ENCODE data around the gene SOS1. TPM values are rescaled to one million over a fixed set of nuclear protein-coding genes. Genes with fewer than 3 reads are reported as not detected.
"Not testable (repeated sequence)": the region's sequence is repeated elsewhere in the genome, so short reads cannot be mapped to it uniquely, and the experiment has no call there.

Gene SOS1
- total RNA-seq, 2 donors from 2014 or later = 35.0 to 54.1 TPM

GRCh38 chr2:39139511-39140237 is 18.8 kb upstream of the SOS1 start:
- intact Hi-C loops (cut with DNase I) = no loop called here
- no peaks in the 10 kb centered on the region for H3K27me3 ChIP-seq (replicated peaks; ENCODE audit: insufficient read depth)
- WGBS = 36% methylated on average over 2 of the region's 2 CpGs
- DNase-seq (ENCODE audit: low spot score) = no peak
- no peaks in the 10 kb centered on the region for H3K4me1 ChIP-seq (replicated peaks)
- H3K9me3 ChIP-seq = no peaks in the 10 kb centered on the region
- no peaks in the 10 kb centered on the region for H3K36me3 ChIP-seq
- no peak overlapping the region for H3K4me3 ChIP-seq
- H3K27ac ChIP-seq = no peak overlapping the region
- no peak for TF ChIP-seq POLR2A (IDR thresholded peaks at IDR 0.05)
- TF ChIP-seq, protein P1, sequence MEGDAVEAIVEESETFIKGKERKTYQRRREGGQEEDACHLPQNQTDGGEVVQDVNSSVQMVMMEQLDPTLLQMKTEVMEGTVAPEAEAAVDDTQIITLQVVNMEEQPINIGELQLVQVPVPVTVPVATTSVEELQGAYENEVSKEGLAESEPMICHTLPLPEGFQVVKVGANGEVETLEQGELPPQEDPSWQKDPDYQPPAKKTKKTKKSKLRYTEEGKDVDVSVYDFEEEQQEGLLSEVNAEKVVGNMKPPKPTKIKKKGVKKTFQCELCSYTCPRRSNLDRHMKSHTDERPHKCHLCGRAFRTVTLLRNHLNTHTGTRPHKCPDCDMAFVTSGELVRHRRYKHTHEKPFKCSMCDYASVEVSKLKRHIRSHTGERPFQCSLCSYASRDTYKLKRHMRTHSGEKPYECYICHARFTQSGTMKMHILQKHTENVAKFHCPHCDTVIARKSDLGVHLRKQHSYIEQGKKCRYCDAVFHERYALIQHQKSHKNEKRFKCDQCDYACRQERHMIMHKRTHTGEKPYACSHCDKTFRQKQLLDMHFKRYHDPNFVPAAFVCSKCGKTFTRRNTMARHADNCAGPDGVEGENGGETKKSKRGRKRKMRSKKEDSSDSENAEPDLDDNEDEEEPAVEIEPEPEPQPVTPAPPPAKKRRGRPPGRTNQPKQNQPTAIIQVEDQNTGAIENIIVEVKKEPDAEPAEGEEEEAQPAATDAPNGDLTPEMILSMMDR (IDR thresholded peaks at IDR 0.05) = no peak

GRCh38 chr2:39138837-39139211 is 18.0 kb upstream of the SOS1 start:
- no peak for TF ChIP-seq POLR2AphosphoS5 (IDR thresholded peaks at IDR 0.05)
- TF ChIP-seq POLR2A (IDR thresholded peaks at IDR 0.05) = no peak
- TF ChIP-seq, protein P1 (IDR thresholded peaks at IDR 0.05) = no peak
- Histone ChIP-seq H3K27me3 (replicated peaks; ENCODE audit: insufficient read depth) (no peaks in the 10 kb centered on the region), H3K36me3 (no peaks in the 10 kb centered on the region), H3K4me1 (replicated peaks) (no peaks in the 10 kb centered on the region), H3K4me3 (no peak overlapping the region), H3K9me3 (no peaks in the 10 kb centered on the region), H3K27ac (no peak overlapping the region)
- 80% methylated on average over 8 of the region's 8 CpGs for WGBS
- intact Hi-C loops (cut with DNase I) = no loop called here
- DNase-seq (ENCODE audit: low spot score) = no peak

GRCh38 chr2:39138187-39138836 is 17.5 kb upstream of the SOS1 start:
- intact Hi-C loops (cut with DNase I); H3K27me3 ChIP-seq (replicated peaks; ENCODE audit: insufficient read depth); H3K4me3 ChIP-seq; H3K4me1 ChIP-seq (replicated peaks); H3K27ac ChIP-seq; DNase-seq (ENCODE audit: low spot score); H3K36me3 ChIP-seq; H3K9me3 ChIP-seq: not testable (repeated sequence)
- WGBS = 91% methylated on average over 18 of the region's 18 CpGs

GRCh38 chr2:39136799-39137198 is 15.9 kb upstream of the SOS1 start:
- WGBS = 87% methylated on average over 5 of the region's 5 CpGs
- DNase-seq (ENCODE audit: low spot score) = no peak
- Histone ChIP-seq H3K27ac (no peak overlapping the region), H3K27me3 (replicated peaks; ENCODE audit: insufficient read depth) (no peaks in the 10 kb centered on the region), H3K36me3 (no peaks in the 10 kb centered on the region), H3K9me3 (no peaks in the 10 kb centered on the region), H3K4me1 (replicated peaks) (no peaks in the 10 kb centered on the region), H3K4me3 (no peak overlapping the region)
- TF ChIP-seq POLR2A (IDR thresholded peaks at IDR 0.05) (no peak), POLR2AphosphoS5 (IDR thresholded peaks at IDR 0.05) (no peak)
- TF ChIP-seq, protein P1 (IDR thresholded peaks at IDR 0.05) = no peak
- intact Hi-C loops (cut with DNase I) = no loop called here

- no peak overlapping the region for H3K27ac ChIP-seq
- 81% methylated on average over 5 of the region's 5 CpGs for WGBS
- intact Hi-C loops (cut with DNase I) = no loop called here
- H3K9me3 ChIP-seq = no peaks in the 10 kb centered on the region
- TF ChIP-seq, protein P1 (IDR thresholded peaks at IDR 0.05) = no peak
- TF ChIP-seq POLR2AphosphoS5 (IDR thresholded peaks at IDR 0.05) (no peak), POLR2A (IDR thresholded peaks at IDR 0.05) (no peak)
- H3K36me3 ChIP-seq = no peaks in the 10 kb centered on the region
- no peak overlapping the region for H3K4me3 ChIP-seq
- DNase-seq (ENCODE audit: low spot score) = no peak
- no peaks in the 10 kb centered on the region for H3K4me1 ChIP-seq (replicated peaks)
- no peaks in the 10 kb centered on the region for H3K27me3 ChIP-seq (replicated peaks; ENCODE audit: insufficient read depth)
These were observed 14.9 kb upstream of the SOS1 start for GRCh38 chr2:39135690-39136259.

Data from prostate gland (tissue), 2 donors.